BE2C (cell line): ENCODE measurements around the gene SORCS3.

Experiments
- DNase-seq: peaks from one replicate; pipeline ENCODE4 v3.0.0-alpha.2; 2020
- H3K27me3 ChIP-seq: fragments of 250-450 bp; sonication (Bioruptor Pico); 2 replicates; pipeline ENCODE4 v1.5.1; 2020; ENCODE audit warnings: mild to moderate bottlenecking
- H3K36me3 ChIP-seq: fragments of 250-450 bp; sonication (Bioruptor Pico); 2 replicates; pipeline ENCODE4 v1.5.1; 2020; ENCODE audit warnings: mild to moderate bottlenecking
- H3K4me1 ChIP-seq: fragments of 250-450 bp; sonication (Bioruptor Pico); 2 replicates; pipeline ENCODE4 v1.5.1; 2020
- H3K4me3 ChIP-seq: 2 replicates; pipeline ENCODE4 v1.5.1; 2011; ENCODE audit warnings: low read depth, low read length
- H3K9me3 ChIP-seq: fragments of 250-450 bp; sonication (Bioruptor Pico); 2 replicates; pipeline ENCODE4 v1.5.1; 2020
- CTCF ChIP-seq: IDR thresholded peaks from 2 replicates; pipeline ENCODE4 v1.5.1; 2012; ENCODE audit warnings: mild to moderate bottlenecking, low read depth, low read length

The SORCS3 gene

GRCh38 chr10:104767282-104767681 is 126.2 kb downstream of the SORCS3 start:
- TF ChIP-seq CTCF = no peak
- no peaks in the 10 kb centered on the region for H3K4me1 ChIP-seq
- no peaks in the 10 kb centered on the region for H3K36me3 ChIP-seq
- no peak for DNase-seq
- H3K4me3 ChIP-seq = no peak overlapping the region
- H3K27me3 ChIP-seq = no peaks in the 10 kb centered on the region
- no peaks in the 10 kb centered on the region for H3K9me3 ChIP-seq

GRCh38 chr10:104767745-104768144 is 126.7 kb downstream of the SORCS3 start:
- Histone ChIP-seq H3K36me3 (no peaks in the 10 kb centered on the region), H3K4me3 (no peak overlapping the region), H3K4me1 (no peaks in the 10 kb centered on the region), H3K9me3 (no peaks in the 10 kb centered on the region), H3K27me3 (no peaks in the 10 kb centered on the region)
- no peak for TF ChIP-seq CTCF
- no peak for DNase-seq

GRCh38 chr10:104773105-104773504 is 132.0 kb downstream of the SORCS3 start:
- no peaks in the 10 kb centered on the region for H3K36me3 ChIP-seq
- no peak for TF ChIP-seq CTCF
- no peak overlapping the region for H3K4me3 ChIP-seq
- no peaks in the 10 kb centered on the region for H3K4me1 ChIP-seq
- H3K9me3 ChIP-seq = no peaks in the 10 kb centered on the region
- no peak for DNase-seq
- no peaks in the 10 kb centered on the region for H3K27me3 ChIP-seq

- no peaks in the 10 kb centered on the region for H3K4me1 ChIP-seq
- H3K36me3 ChIP-seq = no peaks in the 10 kb centered on the region
- no peak for DNase-seq
- H3K27me3 ChIP-seq = no peaks in the 10 kb centered on the region
- H3K9me3 ChIP-seq = no peaks in the 10 kb centered on the region
- no peak overlapping the region for H3K4me3 ChIP-seq
- TF ChIP-seq CTCF = no peak
These were observed 133.1 kb downstream of the SORCS3 start for GRCh38 chr10:104774234-104774633.

GRCh38 chr10:104777086-104777799 is 136.2 kb downstream of the SORCS3 start:
- Histone ChIP-seq H3K36me3 (no peaks in the 10 kb centered on the region), H3K27me3 (no peaks in the 10 kb centered on the region), H3K4me1 (no peaks in the 10 kb centered on the region), H3K4me3 (no peak overlapping the region), H3K9me3 (no peaks in the 10 kb centered on the region)
- TF ChIP-seq CTCF = no peak
- no peak for DNase-seq

- H3K4me1 ChIP-seq = no peaks in the 10 kb centered on the region
- H3K36me3 ChIP-seq = no peaks in the 10 kb centered on the region
- H3K4me3 ChIP-seq = no peak overlapping the region
- no peaks in the 10 kb centered on the region for H3K27me3 ChIP-seq
- no peak for DNase-seq
- TF ChIP-seq CTCF = no peak
- no peaks in the 10 kb centered on the region for H3K9me3 ChIP-seq
These were observed 137.3 kb downstream of the SORCS3 start for GRCh38 chr10:104778371-104778770.
